HEK293 (cell line): Measurements from ENCODE around the gene NAIF1.

Source experiments
- CTCF ChIA-PET: fragments of 350-600 bp; formaldehyde crosslinking; extraction: SDS; loops from one replicate; lab custom pipeline; 2021; ENCODE audit warnings: antibody characterized with exemption; lab: Yijun Ruan, JAX
- POLR2A ChIA-PET: fragments of 300-600 bp; formaldehyde crosslinking; extraction: SDS; loops from one replicate; lab custom pipeline; 2020; ENCODE audit warnings: antibody characterized with exemption, inconsistent platforms; lab: Yijun Ruan, JAX
- H3K27ac ChIP-seq: fragments of 200-500 bp; sonication (Bioruptor generic); 2 replicates; pipeline ENCODE4 v1.5.1; 2014; ENCODE audit warnings: low read depth, low read length, control low read depth, inconsistent platforms; ENCODE audit errors: extremely low read depth
- H3K36me3 ChIP-seq, 2 experiments: fragments of 200-500 bp in 1 of 2; sonication (Bioruptor generic) in 1 of 2; 1 replicate in 1 of 2; 2 replicates in 1 of 2; pipeline ENCODE4 v1.5.1; 2014 to 2017; ENCODE audit warnings: inconsistent platforms in 2 of 2, low read length in 2 of 2; ENCODE audit not compliant: control insufficient read depth in 2 of 2, insufficient read depth in 1 of 2
- H3K4me1 ChIP-seq: fragments of 200-500 bp; sonication (Bioruptor generic); 2 replicates; pipeline ENCODE4 v1.5.1; 2014; ENCODE audit warnings: mild to moderate bottlenecking, low read length, inconsistent platforms; ENCODE audit not compliant: control insufficient read depth, insufficient read depth
- H3K4me3 ChIP-seq: 2 replicates; pipeline ENCODE4 v1.5.1; 2011; ENCODE audit warnings: low read depth, mild to moderate bottlenecking, control low read depth, low read length, moderate library complexity
- H3K9me3 ChIP-seq: fragments of 200-500 bp; sonication (Bioruptor generic); 2 replicates; pipeline ENCODE4 v1.5.1; 2014; ENCODE audit warnings: low read depth, low read length, inconsistent platforms; ENCODE audit not compliant: control insufficient read depth, insufficient read depth
- BCL11B ChIP-seq: fragments of 450-650 bp; formaldehyde crosslinking; IDR thresholded peaks from 2 replicates; pipeline ENCODE4 v1.5.1; 2016; ENCODE audit warnings: low read depth, missing biosample characterization, missing genetic modification characterization
- EGR2 ChIP-seq: fragments of 450-650 bp; formaldehyde crosslinking; IDR thresholded peaks from 2 replicates; pipeline ENCODE4 v1.5.1; 2016; ENCODE audit warnings: low read depth, missing biosample characterization, missing genetic modification characterization
- TSHZ1 ChIP-seq: fragments of 450-650 bp; formaldehyde crosslinking; IDR thresholded peaks from 2 replicates; pipeline ENCODE4 v1.5.1; 2016; ENCODE audit warnings: missing biosample characterization, missing genetic modification characterization, borderline replicate concordance
- YY2 ChIP-seq: fragments of 450-650 bp; formaldehyde crosslinking; IDR thresholded peaks from 2 replicates; pipeline ENCODE4 v1.5.1; 2016; ENCODE audit warnings: missing biosample characterization, missing genetic modification characterization
- ZNF10 ChIP-seq: fragments of 450-650 bp; formaldehyde crosslinking; IDR thresholded peaks from 2 replicates; pipeline ENCODE4 v1.5.1; 2017; ENCODE audit warnings: missing biosample characterization, missing genetic modification characterization
- ZNF501 ChIP-seq: fragments of 450-650 bp; formaldehyde crosslinking; IDR thresholded peaks from 2 replicates; pipeline ENCODE4 v1.5.1; 2016; ENCODE audit warnings: missing biosample characterization, missing genetic modification characterization
- ZNF585B ChIP-seq: fragments of 450-650 bp; formaldehyde crosslinking; IDR thresholded peaks from 2 replicates; pipeline ENCODE4 v1.5.1; 2016; ENCODE audit warnings: missing biosample characterization, missing genetic modification characterization
- ZNF596 ChIP-seq: fragments of 450-650 bp; IDR thresholded peaks from 2 replicates; pipeline ENCODE4 v1.5.0; 2018; ENCODE audit warnings: missing biosample characterization, mild to moderate bottlenecking, missing genetic modification characterization, moderate library complexity
- ZNF664 ChIP-seq: fragments of 450-650 bp; formaldehyde crosslinking; IDR thresholded peaks from 2 replicates; pipeline ENCODE4 v1.5.1; 2016; ENCODE audit warnings: missing biosample characterization, missing genetic modification characterization
- ZSCAN23 ChIP-seq: fragments of 450-650 bp; formaldehyde crosslinking; IDR thresholded peaks from 2 replicates; pipeline ENCODE4 v1.5.1; 2016; ENCODE audit warnings: missing biosample characterization, missing genetic modification characterization
- TF ChIP-seq, protein P1 (sequence below): fragments of 450-650 bp; formaldehyde crosslinking; IDR thresholded peaks from 2 replicates; pipeline ENCODE4 v1.5.0; 2017; ENCODE audit warnings: missing biosample characterization, missing genetic modification characterization, borderline replicate concordance
- TF ChIP-seq, protein P2 (sequence below): fragments of 450-650 bp; formaldehyde crosslinking; IDR thresholded peaks from 2 replicates; pipeline ENCODE4 v1.5.1; 2016; ENCODE audit warnings: missing biosample characterization, missing genetic modification characterization
- TF ChIP-seq, protein P3 (sequence below): fragments of 450-650 bp; formaldehyde crosslinking; conservative IDR thresholded peaks from 2 replicates; pipeline ENCODE4 v1.5.1; 2016; ENCODE audit warnings: low read depth, missing biosample characterization, missing genetic modification characterization

NAIF1 gene

GRCh38 chr9:128065907-128066712 is 1.0 kb downstream of the NAIF1 start:
- Histone ChIP-seq H3K4me1 (no peaks in the 10 kb centered on the region), H3K27ac (peak overlapping the region; percentile 51; the same call in 1 of the 2 replicates), H3K9me3 (no peaks in the 10 kb centered on the region), H3K36me3 (peaks cover 0 to 18% of the 10 kb centered on the region in 2 experiments; a peak in 1 of 3 replicates), H3K4me3 (no peak overlapping the region)
- CTCF ChIA-PET = interaction anchor here (0.7 to 2.0 kb wide), 5 partner anchors 15 to 59 kb away, joined by 3 to 14 read pairs (median 4); no protein-coding TSS in a partner anchor
- POLR2A ChIA-PET = interaction anchor here (1.2 to 1.3 kb wide), 2 partner anchors 15 to 129 kb away, joined by 3 read pairs; no protein-coding TSS in a partner anchor
- TF ChIP-seq EGR2 (tag by site-specific recombination) (no peak), BCL11B (peak; percentile 54; the same call in 1 of the 2 replicates)
- TF ChIP-seq, protein P1, sequence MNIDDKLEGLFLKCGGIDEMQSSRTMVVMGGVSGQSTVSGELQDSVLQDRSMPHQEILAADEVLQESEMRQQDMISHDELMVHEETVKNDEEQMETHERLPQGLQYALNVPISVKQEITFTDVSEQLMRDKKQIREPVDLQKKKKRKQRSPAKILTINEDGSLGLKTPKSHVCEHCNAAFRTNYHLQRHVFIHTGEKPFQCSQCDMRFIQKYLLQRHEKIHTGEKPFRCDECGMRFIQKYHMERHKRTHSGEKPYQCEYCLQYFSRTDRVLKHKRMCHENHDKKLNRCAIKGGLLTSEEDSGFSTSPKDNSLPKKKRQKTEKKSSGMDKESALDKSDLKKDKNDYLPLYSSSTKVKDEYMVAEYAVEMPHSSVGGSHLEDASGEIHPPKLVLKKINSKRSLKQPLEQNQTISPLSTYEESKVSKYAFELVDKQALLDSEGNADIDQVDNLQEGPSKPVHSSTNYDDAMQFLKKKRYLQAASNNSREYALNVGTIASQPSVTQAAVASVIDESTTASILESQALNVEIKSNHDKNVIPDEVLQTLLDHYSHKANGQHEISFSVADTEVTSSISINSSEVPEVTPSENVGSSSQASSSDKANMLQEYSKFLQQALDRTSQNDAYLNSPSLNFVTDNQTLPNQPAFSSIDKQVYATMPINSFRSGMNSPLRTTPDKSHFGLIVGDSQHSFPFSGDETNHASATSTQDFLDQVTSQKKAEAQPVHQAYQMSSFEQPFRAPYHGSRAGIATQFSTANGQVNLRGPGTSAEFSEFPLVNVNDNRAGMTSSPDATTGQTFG (tag by site-specific recombination) = no peak
- TF ChIP-seq, protein P2, sequence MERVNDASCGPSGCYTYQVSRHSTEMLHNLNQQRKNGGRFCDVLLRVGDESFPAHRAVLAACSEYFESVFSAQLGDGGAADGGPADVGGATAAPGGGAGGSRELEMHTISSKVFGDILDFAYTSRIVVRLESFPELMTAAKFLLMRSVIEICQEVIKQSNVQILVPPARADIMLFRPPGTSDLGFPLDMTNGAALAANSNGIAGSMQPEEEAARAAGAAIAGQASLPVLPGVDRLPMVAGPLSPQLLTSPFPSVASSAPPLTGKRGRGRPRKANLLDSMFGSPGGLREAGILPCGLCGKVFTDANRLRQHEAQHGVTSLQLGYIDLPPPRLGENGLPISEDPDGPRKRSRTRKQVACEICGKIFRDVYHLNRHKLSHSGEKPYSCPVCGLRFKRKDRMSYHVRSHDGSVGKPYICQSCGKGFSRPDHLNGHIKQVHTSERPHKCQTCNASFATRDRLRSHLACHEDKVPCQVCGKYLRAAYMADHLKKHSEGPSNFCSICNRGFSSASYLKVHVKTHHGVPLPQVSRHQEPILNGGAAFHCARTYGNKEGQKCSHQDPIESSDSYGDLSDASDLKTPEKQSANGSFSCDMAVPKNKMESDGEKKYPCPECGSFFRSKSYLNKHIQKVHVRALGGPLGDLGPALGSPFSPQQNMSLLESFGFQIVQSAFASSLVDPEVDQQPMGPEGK (tag by site-specific recombination) = no peak
- TF ChIP-seq, all 188 proteins: peak for 1

- Histone ChIP-seq H3K9me3 (no peaks in the 10 kb centered on the region), H3K4me1 (no peaks in the 10 kb centered on the region), H3K36me3 (peaks cover 0 to 18% of the 10 kb centered on the region in 2 experiments; a peak in 1 of 3 replicates), H3K4me3 (no peak overlapping the region), H3K27ac (no peak overlapping the region)
- ChIA-PET POLR2A (no interaction called here), CTCF (interaction anchor here (0.5 to 0.6 kb wide), 2 partner anchors 12 to 112 kb away, joined by 3 to 4 read pairs; no protein-coding TSS in a partner anchor)
- TF ChIP-seq ZNF664 (tag by site-specific recombination) (no peak), YY2 (tag by site-specific recombination) (no peak), ZSCAN23 (tag by site-specific recombination) (no peak), ZNF501 (no peak), ZNF585B (no peak), ZNF10 (tag by site-specific recombination) (no peak), TSHZ1 (tag by site-specific recombination) (no peak), ZNF596 (tag by site-specific recombination) (no peak)
- TF ChIP-seq, protein P3, sequence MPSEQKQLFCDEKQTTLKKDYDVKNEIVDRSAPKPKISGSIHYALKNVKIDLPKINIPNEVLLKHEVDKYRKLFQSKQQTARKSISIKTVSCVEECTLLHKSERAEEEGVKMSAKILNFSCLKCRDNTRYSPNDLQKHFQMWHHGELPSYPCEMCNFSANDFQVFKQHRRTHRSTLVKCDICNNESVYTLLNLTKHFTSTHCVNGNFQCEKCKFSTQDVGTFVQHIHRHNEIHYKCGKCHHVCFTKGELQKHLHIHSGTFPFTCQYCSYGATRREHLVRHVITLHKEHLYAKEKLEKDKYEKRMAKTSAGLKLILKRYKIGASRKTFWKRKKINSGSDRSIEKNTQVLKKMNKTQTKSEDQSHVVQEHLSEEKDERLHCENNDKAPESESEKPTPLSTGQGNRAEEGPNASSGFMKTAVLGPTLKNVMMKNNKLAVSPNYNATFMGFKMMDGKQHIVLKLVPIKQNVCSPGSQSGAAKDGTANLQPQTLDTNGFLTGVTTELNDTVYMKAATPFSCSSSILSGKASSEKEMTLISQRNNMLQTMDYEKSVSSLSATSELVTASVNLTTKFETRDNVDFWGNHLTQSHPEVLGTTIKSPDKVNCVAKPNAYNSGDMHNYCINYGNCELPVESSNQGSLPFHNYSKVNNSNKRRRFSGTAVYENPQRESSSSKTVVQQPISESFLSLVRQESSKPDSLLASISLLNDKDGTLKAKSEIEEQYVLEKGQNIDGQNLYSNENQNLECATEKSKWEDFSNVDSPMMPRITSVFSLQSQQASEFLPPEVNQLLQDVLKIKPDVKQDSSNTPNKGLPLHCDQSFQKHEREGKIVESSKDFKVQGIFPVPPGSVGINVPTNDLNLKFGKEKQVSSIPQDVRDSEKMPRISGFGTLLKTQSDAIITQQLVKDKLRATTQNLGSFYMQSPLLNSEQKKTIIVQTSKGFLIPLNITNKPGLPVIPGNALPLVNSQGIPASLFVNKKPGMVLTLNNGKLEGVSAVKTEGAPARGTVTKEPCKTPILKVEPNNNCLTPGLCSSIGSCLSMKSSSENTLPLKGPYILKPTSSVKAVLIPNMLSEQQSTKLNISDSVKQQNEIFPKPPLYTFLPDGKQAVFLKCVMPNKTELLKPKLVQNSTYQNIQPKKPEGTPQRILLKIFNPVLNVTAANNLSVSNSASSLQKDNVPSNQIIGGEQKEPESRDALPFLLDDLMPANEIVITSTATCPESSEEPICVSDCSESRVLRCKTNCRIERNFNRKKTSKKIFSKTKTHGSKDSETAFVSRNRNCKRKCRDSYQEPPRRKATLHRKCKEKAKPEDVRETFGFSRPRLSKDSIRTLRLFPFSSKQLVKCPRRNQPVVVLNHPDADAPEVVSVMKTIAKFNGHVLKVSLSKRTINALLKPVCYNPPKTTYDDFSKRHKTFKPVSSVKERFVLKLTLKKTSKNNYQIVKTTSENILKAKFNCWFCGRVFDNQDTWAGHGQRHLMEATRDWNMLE = no peak
- TF ChIP-seq, all 188 proteins: peak for 0
Observed at GRCh38 chr9:128062846-128063831, 4.0 kb downstream of the NAIF1 start.
